ENCODE data around the gene LEMD1.
A peak's percentile ranks its signal among the peaks of the same experiment; 100 is the strongest.

The LEMD1 gene

GRCh38 chr1:205432116-205432515 lies 10.3 kb upstream of the LEMD1 start:
- no peak overlapping the region for H3K27ac ChIP-seq
- POLR2A ChIA-PET (ENCODE audit: low non-redundant PET), result no interaction called here
- DNase-seq (ENCODE audit: low spot score), result no peak
- CTCF ChIA-PET, result interaction anchor here (0.6 to 2.9 kb wide), 9 partner anchors 10 to 159 kb away, joined by 3 to 24 read pairs (median 7); no protein-coding TSS in a partner anchor
- no peak for TF ChIP-seq CTCF (conservative IDR thresholded peaks at IDR 0.05; ENCODE audit: low read depth)

GRCh38 chr1:205430696-205431305 lies 8.9 kb upstream of the LEMD1 start:
- DNase-seq (ENCODE audit: low spot score), result peak; percentile 63
- TF ChIP-seq CTCF (conservative IDR thresholded peaks at IDR 0.05; ENCODE audit: low read depth), result peak; percentile 92
- H3K27ac ChIP-seq, result no peak overlapping the region; the same call in 1 of the 2 replicates
- CTCF ChIA-PET, result interaction anchor here (0.5 to 2.9 kb wide), 39 partner anchors 8 to 201 kb away, joined by 3 to 24 read pairs (median 5); partner anchors contain the start of genes BLACAT1, ELK4 and LEMD1
- POLR2A ChIA-PET (ENCODE audit: low non-redundant PET), result no interaction called here

GRCh38 chr1:205429762-205430695 lies 8.2 kb upstream of the LEMD1 start:
- no peak for TF ChIP-seq CTCF (conservative IDR thresholded peaks at IDR 0.05; ENCODE audit: low read depth)
- CTCF ChIA-PET, result interaction anchor here (0.6 to 2.9 kb wide), 35 partner anchors 8 to 202 kb away, joined by 3 to 24 read pairs (median 5); partner anchors contain the start of genes BLACAT1, ELK4 and LEMD1
- POLR2A ChIA-PET (ENCODE audit: low non-redundant PET), result interaction anchor here (0.7 kb wide), 1 partner anchor 37 kb away, joined by 4 read pairs; no protein-coding TSS in a partner anchor
- DNase-seq (ENCODE audit: low spot score), result no peak
- H3K27ac ChIP-seq, result no peak overlapping the region; the same call in 1 of the 2 replicates

GRCh38 chr1:205424901-205425600 lies 3.2 kb upstream of the LEMD1 start:
- no peak for TF ChIP-seq CTCF (conservative IDR thresholded peaks at IDR 0.05; ENCODE audit: low read depth)
- ChIA-PET POLR2A (ENCODE audit: low non-redundant PET) (no interaction called here), CTCF (interaction anchor here (0.6 to 5.7 kb wide), 4 partner anchors 12 to 63 kb away, joined by 3 to 64 read pairs (median 6); no protein-coding TSS in a partner anchor)
- H3K27ac ChIP-seq, result no peak overlapping the region
- no peak for DNase-seq (ENCODE audit: low spot score)

GRCh38 chr1:205423814-205424399 lies 2.1 kb upstream of the LEMD1 start:
- ChIA-PET POLR2A (ENCODE audit: low non-redundant PET) (no interaction called here), CTCF (interaction anchor here (0.6 to 5.7 kb wide), 11 partner anchors 8 to 719 kb away, joined by 3 to 64 read pairs (median 3); no protein-coding TSS in a partner anchor)
- no peak for DNase-seq (ENCODE audit: low spot score)
- no peak overlapping the region for H3K27ac ChIP-seq
- no peak for TF ChIP-seq CTCF (conservative IDR thresholded peaks at IDR 0.05; ENCODE audit: low read depth)

Data from RWPE1 (cell line).